ENCODE results near the gene PASK. TPM values are rescaled to one million over a fixed set of nuclear protein-coding genes. Genes with fewer than 3 reads are reported as not detected.

The PASK gene
- total RNA-seq, 2 donors from 2014 or later = 69.5 to 78.9 TPM

DNA sequence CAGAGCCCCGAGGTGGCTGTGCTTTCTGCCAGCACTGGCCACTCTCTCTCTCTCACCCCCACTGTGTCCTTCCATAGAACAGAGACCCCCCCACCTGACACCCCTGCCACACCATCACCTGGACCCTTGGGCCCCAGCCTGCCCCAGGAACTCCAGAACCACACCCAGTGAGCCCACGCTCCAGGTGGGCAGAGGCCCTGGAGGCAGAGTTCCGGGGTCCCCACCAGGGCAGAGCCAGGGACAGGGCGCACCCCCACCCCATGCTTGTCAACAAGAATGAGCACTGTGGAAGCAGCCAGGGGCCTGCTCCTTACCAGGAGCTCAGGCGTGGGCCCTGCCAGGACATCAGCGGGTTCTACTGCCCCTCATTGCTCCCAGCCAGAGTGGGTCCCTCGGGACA, 14.6 kb downstream of the PASK start:
- DNase-seq (ENCODE audit: low spot score) (no peak), ATAC-seq (no peak)
- Mint-ChIP-seq H3K9me3 (no peaks in the 10 kb centered on the region), H3K27ac (no peak overlapping the region), H3K36me3 (no peaks in the 10 kb centered on the region), H3K4me1 (ENCODE audit: low read depth in 2 of 2) (peaks cover 7 to 14% of the 10 kb centered on the region in 2 donors), H3K4me3 (no peak overlapping the region), H3K27me3 (no peaks in the 10 kb centered on the region)

DNA sequence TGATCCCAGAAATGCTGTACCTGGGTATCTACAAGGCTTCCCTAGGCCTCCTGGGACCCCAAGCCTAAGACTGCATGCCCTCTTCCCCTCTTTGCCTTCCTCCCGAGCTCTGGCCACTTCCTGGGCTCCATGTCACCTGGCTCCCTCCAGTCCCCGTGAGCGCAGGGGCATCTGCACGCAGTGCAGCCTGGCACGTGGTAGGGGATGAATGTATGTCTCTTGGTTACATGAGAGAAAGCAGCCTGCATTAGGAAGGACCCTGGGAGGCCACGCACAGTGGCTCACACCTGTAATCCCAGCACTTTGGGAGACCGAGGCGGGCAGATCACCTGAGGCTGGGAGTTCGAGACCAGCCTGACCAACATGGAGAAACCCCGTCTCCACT, 15.8 kb downstream of the PASK start:
- H3K36me3 Mint-ChIP-seq = no peaks in the 10 kb centered on the region
- peaks cover 18 to 26% of the 10 kb centered on the region in 2 donors for H3K4me1 Mint-ChIP-seq (ENCODE audit: low read depth in 2 of 2)
- no peak overlapping the region for H3K4me3 Mint-ChIP-seq
- H3K27ac Mint-ChIP-seq = no peak overlapping the region
- DNase-seq (ENCODE audit: low spot score) (no peak), ATAC-seq (no peak)
- no peaks in the 10 kb centered on the region for H3K27me3 Mint-ChIP-seq
- no peaks in the 10 kb centered on the region for H3K9me3 Mint-ChIP-seq

DNA sequence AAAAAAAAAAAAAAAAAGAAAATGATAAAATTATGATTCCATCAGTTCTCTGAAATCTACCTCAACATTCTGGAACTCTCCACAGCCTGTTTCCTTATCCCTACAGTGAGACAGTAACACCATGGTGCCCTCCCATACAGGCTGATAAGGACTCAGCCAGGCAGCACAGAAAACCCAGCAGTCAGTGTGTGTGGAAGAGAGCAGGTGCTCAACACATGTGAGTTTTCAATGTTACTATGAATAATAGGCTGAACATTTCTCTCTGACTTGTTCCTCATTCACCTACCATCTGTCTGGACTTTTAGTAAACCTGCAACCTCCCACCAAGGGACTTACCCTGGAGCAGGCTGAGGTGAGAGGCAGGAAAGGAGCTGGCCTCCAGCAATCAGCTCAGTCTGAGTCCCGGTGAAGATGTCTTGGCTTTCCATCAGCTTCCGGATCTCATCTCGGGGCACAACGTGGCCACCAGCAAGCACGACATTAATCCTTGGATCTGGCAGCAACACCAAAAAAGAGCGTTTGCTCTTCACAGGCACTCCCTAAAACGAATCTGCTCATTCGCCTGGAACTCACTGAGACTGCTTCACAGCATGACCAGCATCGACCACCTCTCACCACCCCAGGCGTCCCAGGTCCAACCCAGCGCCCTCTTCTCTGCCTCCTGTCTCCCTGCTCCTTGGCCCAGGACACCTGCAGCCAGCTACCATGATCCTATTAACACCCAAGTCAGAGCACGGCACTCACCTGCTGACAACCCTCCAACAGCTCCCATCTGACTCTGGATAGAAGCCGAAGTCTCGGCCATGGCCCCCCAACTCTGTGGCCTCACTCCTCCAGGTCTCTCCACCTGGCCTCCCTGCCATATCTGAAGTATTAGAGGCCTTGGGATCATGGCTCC, 16.5 kb downstream of the PASK start:
- Mint-ChIP-seq H3K4me1 (ENCODE audit: low read depth in 2 of 2) (peaks cover 24 to 33% of the 10 kb centered on the region in 2 donors), H3K27me3 (no peaks in the 10 kb centered on the region), H3K9me3 (no peaks in the 10 kb centered on the region), H3K27ac (no peak overlapping the region), H3K36me3 (no peaks in the 10 kb centered on the region), H3K4me3 (no peak overlapping the region)
- ATAC-seq (no peak), DNase-seq (ENCODE audit: low spot score) (no peak)

- Mint-ChIP-seq H3K27me3 (no peaks in the 10 kb centered on the region), H3K9me3 (no peaks in the 10 kb centered on the region), H3K36me3 (no peaks in the 10 kb centered on the region), H3K4me3 (no peak overlapping the region), H3K27ac (no peak overlapping the region), H3K4me1 (ENCODE audit: low read depth in 2 of 2) (peaks cover 29 to 36% of the 10 kb centered on the region in 2 donors)
- no peak for DNase-seq (ENCODE audit: low spot score)
- no peak for ATAC-seq
Observed at GRCh38 chr2:241131531-241131930, 17.7 kb downstream of the PASK start.

GRCh38 chr2:241130316-241130715, 19.0 kb downstream of the PASK start:
- peak overlapping the region; percentile 67 for H3K4me3 Mint-ChIP-seq
- no peaks in the 10 kb centered on the region for H3K27me3 Mint-ChIP-seq
- no peaks in the 10 kb centered on the region for H3K9me3 Mint-ChIP-seq
- DNase-seq (ENCODE audit: low spot score) (no peak), ATAC-seq (no peak)
- H3K36me3 Mint-ChIP-seq = no peaks in the 10 kb centered on the region
- H3K4me1 Mint-ChIP-seq (ENCODE audit: low read depth in 2 of 2) = peaks cover 29 to 36% of the 10 kb centered on the region in 2 donors
- H3K27ac Mint-ChIP-seq = peak overlapping the region; percentile 96 to 98

GRCh38 chr2:241129086-241129871, 20.0 kb downstream of the PASK start:
- H3K9me3 Mint-ChIP-seq = no peaks in the 10 kb centered on the region
- no peaks in the 10 kb centered on the region for H3K36me3 Mint-ChIP-seq
- no peaks in the 10 kb centered on the region for H3K27me3 Mint-ChIP-seq
- H3K4me1 Mint-ChIP-seq (ENCODE audit: low read depth in 2 of 2) = peaks cover 29 to 36% of the 10 kb centered on the region in 2 donors
- ATAC-seq = peak; percentile 72 to 84
- H3K27ac Mint-ChIP-seq = peak overlapping the region; percentile 96 to 98
- no peak for DNase-seq (ENCODE audit: low spot score)
- peak overlapping the region; percentile 67 for H3K4me3 Mint-ChIP-seq

- Mint-ChIP-seq H3K9me3 (no peaks in the 10 kb centered on the region), H3K36me3 (no peaks in the 10 kb centered on the region), H3K4me1 (ENCODE audit: low read depth in 2 of 2) (peaks cover 29 to 36% of the 10 kb centered on the region in 2 donors), H3K27ac (peak overlapping the region; percentile 96 to 98), H3K27me3 (no peaks in the 10 kb centered on the region), H3K4me3 (peak overlapping the region; percentile 82)
- DNase-seq (ENCODE audit: low spot score) (no peak), ATAC-seq (no peak)
Observed at GRCh38 chr2:241128266-241128665, 21.0 kb downstream of the PASK start.

- H3K4me3 Mint-ChIP-seq = no peak overlapping the region
Observed at GRCh38 chr2:241126771-241127202, 22.5 kb downstream of the PASK start.

GRCh38 chr2:241126201-241126611, 23.1 kb downstream of the PASK start:
- no peak for DNase-seq (ENCODE audit: low spot score)
- H3K27ac Mint-ChIP-seq = no peak overlapping the region
- no peak overlapping the region for H3K4me3 Mint-ChIP-seq
- H3K9me3 Mint-ChIP-seq = no peaks in the 10 kb centered on the region
- H3K27me3 Mint-ChIP-seq = no peaks in the 10 kb centered on the region
- no peak for ATAC-seq
- peaks cover 31 to 35% of the 10 kb centered on the region in 2 donors for H3K4me1 Mint-ChIP-seq (ENCODE audit: low read depth in 2 of 2)
- peaks cover 6% of the 10 kb centered on the region for H3K36me3 Mint-ChIP-seq

More at GRCh38 chr2:241126771-241127202, 22.5 kb downstream of the PASK start:
- Mint-ChIP-seq H3K9me3 (no peaks in the 10 kb centered on the region), H3K36me3 (peaks cover under 1% of the 10 kb centered on the region), H3K4me1 (ENCODE audit: low read depth in 2 of 2) (peaks cover 29 to 31% of the 10 kb centered on the region in 2 donors), H3K27ac (peak overlapping the region in 1 of 2 donors; percentile 98), H3K27me3 (no peaks in the 10 kb centered on the region)
- no peak for DNase-seq (ENCODE audit: low spot score)
- no peak for ATAC-seq

DNA sequence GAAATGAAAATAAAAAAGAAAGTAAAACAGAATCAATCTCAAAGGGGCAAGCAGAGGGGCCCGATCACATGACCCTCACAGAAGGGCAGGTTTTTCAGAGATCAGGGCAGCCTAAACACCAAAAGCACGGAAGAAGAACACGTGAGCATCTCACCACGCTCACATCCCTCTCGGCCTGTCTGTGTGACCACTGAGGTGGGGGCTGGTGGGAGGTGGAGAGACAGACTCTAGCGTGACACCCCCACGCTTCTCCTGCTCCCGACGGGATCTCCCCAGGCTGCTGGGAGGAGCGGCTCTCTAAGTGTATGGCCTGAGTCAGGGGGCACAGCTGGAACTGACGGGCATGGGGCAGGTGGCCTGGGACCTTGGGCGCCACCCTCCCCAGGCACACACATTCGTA, 23.6 kb downstream of the PASK start:
- no peaks in the 10 kb centered on the region for H3K27me3 Mint-ChIP-seq
- DNase-seq (ENCODE audit: low spot score) (no peak), ATAC-seq (no peak)
- H3K4me3 Mint-ChIP-seq = no peak overlapping the region
- no peaks in the 10 kb centered on the region for H3K9me3 Mint-ChIP-seq
- H3K36me3 Mint-ChIP-seq = peaks cover 12% of the 10 kb centered on the region
- peaks cover 33 to 40% of the 10 kb centered on the region in 2 donors for H3K4me1 Mint-ChIP-seq (ENCODE audit: low read depth in 2 of 2)
- H3K27ac Mint-ChIP-seq = no peak overlapping the region

GRCh38 chr2:241123816-241124536, 25.3 kb downstream of the PASK start:
- Mint-ChIP-seq H3K27me3 (no peaks in the 10 kb centered on the region), H3K9me3 (no peaks in the 10 kb centered on the region), H3K27ac (peak overlapping the region in 1 of 2 donors; percentile 25), H3K36me3 (peaks cover 18% of the 10 kb centered on the region), H3K4me3 (no peak overlapping the region), H3K4me1 (ENCODE audit: low read depth in 2 of 2) (peaks cover 22 to 26% of the 10 kb centered on the region in 2 donors)
- ATAC-seq = no peak
- DNase-seq (ENCODE audit: low spot score) = no peak

GRCh38 chr2:241122376-241123002, 26.8 kb downstream of the PASK start:
- H3K36me3 Mint-ChIP-seq = peaks cover 23% of the 10 kb centered on the region
- H3K4me3 Mint-ChIP-seq = no peak overlapping the region

GRCh38 chr2:241121008-241121407, 28.3 kb downstream of the PASK start:
- Mint-ChIP-seq H3K4me1 (ENCODE audit: low read depth in 2 of 2) (peaks cover 7 to 11% of the 10 kb centered on the region in 2 donors), H3K4me3 (peak overlapping the region; percentile 31), H3K27ac (peak overlapping the region; percentile 19 to 24), H3K36me3 (peaks cover 27% of the 10 kb centered on the region), H3K27me3 (no peaks in the 10 kb centered on the region), H3K9me3 (no peaks in the 10 kb centered on the region)
- ATAC-seq (peak in 1 of 2 donors; percentile 69), DNase-seq (ENCODE audit: low spot score) (no peak)

More at GRCh38 chr2:241122376-241123002, 26.8 kb downstream of the PASK start:
- H3K27me3 Mint-ChIP-seq = no peaks in the 10 kb centered on the region
- DNase-seq (ENCODE audit: low spot score) (no peak), ATAC-seq (no peak)
- H3K9me3 Mint-ChIP-seq = no peaks in the 10 kb centered on the region
- H3K27ac Mint-ChIP-seq = no peak overlapping the region
- H3K4me1 Mint-ChIP-seq (ENCODE audit: low read depth in 2 of 2) = peaks cover 8 to 13% of the 10 kb centered on the region in 2 donors

Measured in natural killer cell treated with Interleukin-12 subunit alpha and Interleukin-12 subunit beta and Interleukin-15 and Interleukin-18, amount 100 ng/mL, for 72 hours (primary cell).